GM18499 (cell line): ENCODE measurements around the gene MYO1D.

Experiments used
- ATAC-seq: cut with Tn5 transposase; IDR thresholded peaks from one replicate; pipeline ENCODE4 v1.9.1; 2021; ENCODE audit warnings: moderate number of reproducible peaks; ENCODE audit not compliant: insufficient read depth, unreplicated experiment

Gene MYO1D

DNA sequence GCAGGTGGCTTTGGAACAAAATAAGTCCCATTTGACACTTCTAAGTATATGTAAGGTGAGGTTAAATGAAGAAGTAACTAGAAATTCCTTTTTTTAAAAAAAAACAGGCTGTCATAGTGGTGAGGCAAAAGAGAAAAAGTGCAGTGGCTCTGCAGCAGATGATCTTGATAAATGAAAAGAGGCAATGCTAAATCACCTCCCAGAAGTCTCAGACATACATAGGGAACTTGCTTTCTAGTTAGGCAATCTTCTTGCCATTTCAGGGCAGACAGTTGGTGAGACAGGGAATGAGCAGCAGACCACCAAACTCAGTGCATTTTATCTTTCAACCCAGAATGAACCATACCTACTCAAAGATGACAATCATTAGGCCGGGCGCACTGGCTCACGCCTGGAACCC, 90.8 kb downstream of the MYO1D start:
- no peak for ATAC-seq

DNA sequence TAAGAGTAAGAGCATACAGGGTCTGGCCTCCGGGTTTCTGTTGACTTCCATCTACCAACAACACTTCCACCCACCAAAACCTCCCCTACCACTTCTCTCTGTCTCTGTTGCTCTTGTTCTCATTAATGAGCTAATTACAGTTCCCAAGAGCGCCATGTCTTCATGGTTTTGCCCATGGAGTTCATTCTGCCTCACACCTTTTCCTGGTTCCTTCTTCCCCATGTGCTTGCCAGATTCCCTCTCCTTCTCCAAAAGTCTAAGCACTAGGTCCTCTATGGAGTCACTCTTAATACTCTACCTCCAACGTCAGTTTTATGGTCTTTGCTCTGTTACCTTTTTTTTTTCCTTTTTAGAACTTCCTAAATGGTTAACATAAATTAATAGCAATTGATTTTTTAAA, 92.8 kb downstream of the MYO1D start:
- no peak for ATAC-seq

- no peak for ATAC-seq
Measured at GRCh38 chr17:32783602-32784001, 93.3 kb downstream of the MYO1D start.

DNA sequence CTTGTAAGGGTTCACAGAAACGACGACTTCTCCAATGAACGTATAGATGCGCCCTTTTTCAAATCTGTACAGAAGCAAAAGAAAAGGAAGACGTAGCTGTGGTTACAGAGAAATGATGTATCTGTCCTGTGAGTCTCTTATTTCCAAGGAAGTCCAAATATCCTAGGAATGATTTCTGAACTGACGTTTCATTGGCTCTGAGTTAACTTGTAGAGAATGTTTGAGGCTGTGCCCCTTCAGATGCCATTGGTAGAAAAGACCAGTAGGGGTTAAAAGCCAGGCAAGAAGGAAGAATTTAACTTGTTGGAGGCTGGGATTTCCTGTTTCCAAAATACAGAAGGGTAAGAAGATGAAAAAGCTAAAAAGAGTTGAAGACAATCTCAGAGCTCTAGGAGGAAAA, 96.2 kb downstream of the MYO1D start:
- ATAC-seq, result no peak

GRCh38 chr17:32777922-32778321, 99.0 kb downstream of the MYO1D start:
- no peak for ATAC-seq

- no peak for ATAC-seq
Measured at GRCh38 chr17:32777436-32777835, 99.5 kb downstream of the MYO1D start.

DNA sequence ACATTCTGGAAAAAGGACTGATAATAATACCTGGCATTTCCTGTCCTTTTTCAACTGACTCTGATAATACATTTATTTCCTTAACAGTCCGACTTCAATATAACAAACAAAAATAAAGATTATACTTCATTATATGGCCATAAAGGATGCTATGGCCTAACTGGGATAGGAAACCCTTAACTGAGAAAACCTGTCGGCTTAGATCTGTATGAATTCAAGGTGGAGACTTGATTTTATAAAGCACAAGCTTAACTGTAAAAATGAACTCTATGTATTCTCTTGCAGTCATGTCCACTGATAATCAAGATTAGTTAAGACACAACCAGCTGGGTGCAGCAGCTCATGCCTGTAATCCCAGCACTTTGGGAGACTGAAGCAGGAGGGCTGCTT, 102.2 kb downstream of the MYO1D start:
- no peak for ATAC-seq

DNA sequence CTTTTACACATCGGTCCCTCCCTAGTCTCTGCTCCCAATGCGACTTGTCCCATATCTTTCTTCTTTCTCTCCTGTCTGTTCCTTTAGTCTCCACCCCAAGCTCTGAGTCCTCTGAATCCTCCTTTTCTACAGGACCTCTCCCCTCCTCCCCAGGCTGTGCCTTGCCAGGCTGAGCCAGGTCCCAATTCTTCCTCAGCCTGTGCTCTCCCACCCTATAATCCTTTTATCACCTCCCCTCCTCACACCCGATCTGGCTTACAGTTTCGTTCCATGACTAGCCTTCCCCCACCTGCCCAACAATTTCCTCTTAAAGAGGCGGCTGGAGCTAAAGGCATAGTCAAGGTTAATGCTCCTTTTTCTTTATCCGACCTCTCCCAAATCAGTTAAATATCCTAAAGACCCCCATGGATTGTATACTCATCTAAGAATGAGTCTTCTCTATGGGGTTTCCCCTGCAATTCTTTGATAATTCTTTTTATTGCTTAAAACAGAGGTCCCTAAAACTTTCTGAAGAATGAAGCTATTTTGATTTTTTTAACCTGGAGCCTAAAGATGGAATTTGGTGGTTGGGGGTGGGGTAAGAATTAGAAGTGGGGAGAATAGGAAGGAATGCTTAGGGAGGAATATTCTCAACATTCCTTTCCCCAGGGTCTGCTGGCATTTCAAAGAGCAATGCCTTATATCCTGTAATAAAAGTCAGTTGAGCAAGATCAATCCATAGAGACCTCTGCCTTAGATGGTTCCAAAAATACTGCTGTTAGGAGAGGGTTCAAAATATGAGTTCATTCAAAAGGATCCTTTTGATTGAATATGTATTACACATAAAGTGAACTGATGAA, 102.8 kb downstream of the MYO1D start:
- ATAC-seq, result no peak

- no peak for ATAC-seq
Measured at GRCh38 chr17:32772453-32773025, 104.4 kb downstream of the MYO1D start.

- ATAC-seq, result no peak
Measured at GRCh38 chr17:32771396-32771795, 105.5 kb downstream of the MYO1D start.

DNA sequence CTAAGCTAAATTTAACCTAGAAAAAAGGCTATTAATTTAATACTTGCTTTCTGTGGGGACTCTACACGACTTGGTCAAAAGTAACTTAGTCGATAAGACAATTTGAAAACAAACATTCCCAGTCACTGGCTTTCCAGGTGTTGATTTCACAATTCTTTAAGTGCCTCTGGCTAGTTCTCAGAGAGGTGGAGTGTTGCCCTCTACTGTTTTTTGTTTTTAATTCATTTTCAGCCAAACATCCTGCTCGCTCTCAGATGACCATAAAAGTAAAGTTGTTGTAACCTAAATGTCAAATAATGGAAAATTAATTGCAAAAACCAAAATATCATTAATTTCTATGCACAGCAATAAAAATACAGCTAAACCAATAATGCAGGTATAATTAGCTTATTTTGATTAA, 107.1 kb downstream of the MYO1D start:
- no peak for ATAC-seq

GRCh38 chr17:32763855-32764439, 113.0 kb downstream of the MYO1D start:
- no peak for ATAC-seq

- no peak for ATAC-seq
Measured at GRCh38 chr17:32759476-32759875, 117.4 kb downstream of the MYO1D start.

DNA sequence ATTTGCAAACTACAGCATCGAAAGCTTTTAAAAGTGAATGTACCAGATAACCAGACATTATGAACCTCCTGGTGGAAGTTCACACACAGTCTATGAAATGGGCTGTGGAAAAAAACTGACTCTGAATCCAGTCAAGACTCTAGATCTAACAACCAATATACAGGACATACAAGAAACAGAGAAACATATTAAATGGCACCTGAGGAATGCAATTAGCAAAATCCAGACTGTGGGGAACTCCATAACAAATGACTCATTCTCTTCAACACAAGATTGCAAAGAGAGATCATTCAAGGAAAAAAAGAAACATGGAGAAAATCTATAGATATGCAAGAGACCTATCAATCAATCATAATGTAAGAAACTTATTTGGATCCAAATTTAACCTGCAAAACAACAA, 119.0 kb downstream of the MYO1D start:
- ATAC-seq, result no peak

DNA sequence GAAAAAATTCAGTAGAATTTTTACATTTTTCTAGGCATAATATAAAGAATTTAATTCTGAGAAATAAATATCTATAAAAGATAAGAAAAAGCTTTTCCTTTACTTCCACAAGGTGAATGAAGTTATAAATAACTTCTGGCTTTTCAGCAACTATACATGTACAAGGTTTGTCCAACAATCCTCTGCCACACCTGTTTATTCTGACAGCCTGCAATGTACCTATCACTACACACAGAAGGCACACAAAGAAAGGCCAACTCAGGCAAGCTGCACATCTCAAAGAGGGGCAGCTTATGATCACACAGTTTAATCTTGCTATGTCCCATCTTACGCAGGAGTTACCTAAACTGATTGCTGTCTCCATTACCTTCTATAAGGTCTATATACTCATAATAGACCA, 120.2 kb downstream of the MYO1D start:
- ATAC-seq, result no peak

DNA sequence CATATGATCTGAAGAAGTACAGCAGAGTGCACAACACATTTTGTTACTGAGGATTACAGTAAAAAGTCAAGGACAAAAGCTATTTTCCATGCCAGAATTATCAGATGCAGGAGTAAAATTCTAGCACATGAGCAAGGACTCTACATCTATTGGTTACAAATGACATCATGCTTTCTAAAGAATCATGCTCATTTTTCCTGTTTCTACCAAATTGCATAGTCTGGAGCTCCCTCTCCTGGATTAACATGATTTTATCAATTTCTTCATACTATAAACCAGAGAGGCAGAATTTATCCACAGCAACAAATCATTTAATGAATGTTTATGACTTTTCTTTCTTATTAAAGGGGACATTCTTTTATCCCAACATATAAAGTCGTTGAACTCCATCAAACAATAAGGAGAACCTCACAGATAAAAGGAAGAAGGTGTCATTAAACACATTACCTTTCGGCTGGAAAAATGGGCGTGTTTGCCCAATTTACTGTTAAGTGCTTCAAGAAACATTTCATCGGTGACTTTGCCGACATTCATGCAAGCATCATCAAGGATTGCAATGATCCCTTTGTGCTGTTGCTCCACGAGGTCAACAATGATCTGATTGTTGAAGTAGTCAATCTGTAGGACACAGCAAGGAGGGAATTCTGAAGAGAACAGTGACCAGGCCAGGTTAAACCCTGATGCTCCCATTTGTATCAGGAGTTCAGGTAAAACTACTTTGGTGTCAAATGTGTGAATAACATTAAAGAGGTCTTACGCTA, 121.7 kb downstream of the MYO1D start:
- ATAC-seq, result no peak

DNA sequence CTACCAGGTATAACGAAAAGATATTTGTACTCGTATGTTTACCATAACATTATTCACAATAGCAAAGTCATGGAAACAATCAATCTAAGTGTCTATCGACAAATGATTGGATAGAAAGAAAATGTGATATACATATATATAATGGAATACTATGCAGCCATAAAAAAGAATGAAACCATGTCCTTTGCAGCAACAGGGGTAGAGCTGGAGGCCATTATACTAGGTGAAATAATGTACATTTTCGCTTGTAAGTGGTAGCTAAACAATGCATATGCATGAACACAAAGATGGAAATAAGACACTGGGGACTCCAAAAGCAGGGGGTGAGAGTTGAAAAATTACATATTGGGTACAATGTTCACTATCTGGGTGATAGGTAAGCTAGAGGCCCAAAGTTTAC, 124.0 kb downstream of the MYO1D start:
- ATAC-seq, result no peak

GRCh38 chr17:32747856-32748255, 129.1 kb downstream of the MYO1D start:
- no peak for ATAC-seq

- ATAC-seq, result no peak
Measured at GRCh38 chr17:32746698-32747097, 130.2 kb downstream of the MYO1D start.

- no peak for ATAC-seq
Measured at GRCh38 chr17:32746280-32746679, 130.6 kb downstream of the MYO1D start.
